HL-60 (cell line): ENCODE data around the gene B4GALT2.

Source experiments
- CTCF ChIP-seq: IDR thresholded peaks from one replicate; pipeline ENCODE4 v1.5.1; 2011; ENCODE audit warnings: low read length, control low read depth, inconsistent platforms; ENCODE audit not compliant: insufficient read depth
- GABPA ChIP-seq: IDR thresholded peaks from 2 replicates; pipeline ENCODE4 v1.6.1; 2012; ENCODE audit warnings: low read depth
- POLR2AphosphoS5 ChIP-seq: IDR thresholded peaks from 2 replicates; pipeline ENCODE4 v1.6.1; 2012; ENCODE audit warnings: low read depth
- REST ChIP-seq: IDR thresholded peaks from 2 replicates; pipeline ENCODE4 v1.6.1; 2012; ENCODE audit warnings: low read depth; ENCODE audit not compliant: insufficient replicate concordance
- SPI1 ChIP-seq: IDR thresholded peaks from 2 replicates; pipeline ENCODE4 v1.6.1; 2012; ENCODE audit warnings: low read depth, mild to moderate bottlenecking, borderline replicate concordance

- no peak for TF ChIP-seq REST
- TF ChIP-seq CTCF, result no peak
- no peak for TF ChIP-seq POLR2AphosphoS5
- TF ChIP-seq SPI1, result no peak
- no peak for TF ChIP-seq GABPA
These were observed 40.0 kb upstream of the B4GALT2 start for GRCh38 chr1:43938892-43939587.
